ENCODE results near the gene TSPAN17.
A peak's percentile ranks its signal among the peaks of the same experiment; 100 is the strongest.

- TF ChIP-seq REST (IDR thresholded peaks at IDR 0.05; ENCODE audit: insufficient read depth in 1 of 2, low read depth in 2 of 2, low read length in 2 of 2) (no peak), SIN3A (IDR thresholded peaks at IDR 0.05; ENCODE audit: borderline replicate concordance, insufficient read depth, low read length) (no peak), POLR2AphosphoS5 (IDR thresholded peaks at IDR 0.05; ENCODE audit: low read depth, low read length) (peak; percentile 90)
Observed at GRCh38 chr5:176647030-176647842, at the start of gene TSPAN17.

All from PFSK-1 (cell line).